Effector memory CD8-positive, alpha-beta T cell (primary cell): ENCODE results near the gene FAM83F.

ENCODE experiments used
- ATAC-seq: fragments of 150-1000 bp; cut with Tn5 transposase; replicated peaks from 2 replicates; pipeline ENCODE4 v1.10.0; 2021; ENCODE audit warnings: mild to moderate bottlenecking, moderate library complexity
- DNase-seq, 3 experiments: peaks; one replicate each; pipeline ENCODE4 v3.0.0; 2021
- H3K27ac Mint-ChIP-seq, 2 donors: one replicate each; pipeline ENCODE4 v1.8.0; 2022; ENCODE audit warnings: mild to moderate bottlenecking in 2 of 2, mixed read lengths in 2 of 2, moderate library complexity in 2 of 2
- H3K27me3 Mint-ChIP-seq, 2 donors: one replicate each; pipeline ENCODE4 v1.8.0; 2022; ENCODE audit warnings: mixed read lengths in 2 of 2
- H3K36me3 Mint-ChIP-seq: one replicate; pipeline ENCODE4 v1.8.0; 2022; ENCODE audit warnings: mild to moderate bottlenecking, moderate library complexity, mixed read lengths; ENCODE audit not compliant: insufficient read depth
- H3K4me1 Mint-ChIP-seq, 2 donors: one replicate each; pipeline ENCODE4 v1.8.0; 2022; ENCODE audit warnings: low read depth in 2 of 2, mixed read lengths in 2 of 2
- H3K4me3 Mint-ChIP-seq, 2 donors: one replicate each; pipeline ENCODE4 v1.8.0; 2022; ENCODE audit warnings: mild to moderate bottlenecking in 2 of 2, mixed read lengths in 2 of 2, moderate library complexity in 2 of 2
- H3K9me3 Mint-ChIP-seq, 2 donors: one replicate each; pipeline ENCODE4 v1.8.0; 2022; ENCODE audit warnings: mixed read lengths in 2 of 2

FAM83F gene

GRCh38 chr22:39973656-39974055 is 21.1 kb upstream of the FAM83F start:
- Mint-ChIP-seq H3K36me3 (peaks cover 51% of the 10 kb centered on the region), H3K9me3 (no peaks in the 10 kb centered on the region), H3K4me3 (no peak overlapping the region), H3K4me1 (peaks cover 2 to 19% of the 10 kb centered on the region in 2 donors), H3K27me3 (no peaks in the 10 kb centered on the region), H3K27ac (peak overlapping the region; percentile 56 to 76)
- ATAC-seq (no peak), DNase-seq (no peak)

- Mint-ChIP-seq H3K4me3 (no peak overlapping the region), H3K27ac (peak overlapping the region; percentile 56 to 76), H3K4me1 (peaks cover 5 to 17% of the 10 kb centered on the region in 2 donors), H3K9me3 (no peaks in the 10 kb centered on the region), H3K36me3 (peaks cover 47% of the 10 kb centered on the region), H3K27me3 (no peaks in the 10 kb centered on the region)
- no peak for ATAC-seq
- no peak for DNase-seq
Measured at GRCh38 chr22:39974065-39974464, 20.7 kb upstream of the FAM83F start.

GRCh38 chr22:39979048-39979447 is 15.7 kb upstream of the FAM83F start:
- Mint-ChIP-seq H3K36me3 (peaks cover 10% of the 10 kb centered on the region), H3K4me1 (peaks cover 10 to 20% of the 10 kb centered on the region in 2 donors), H3K9me3 (no peaks in the 10 kb centered on the region), H3K4me3 (no peak overlapping the region), H3K27ac (peak overlapping the region; percentile 4 to 9), H3K27me3 (no peaks in the 10 kb centered on the region)
- DNase-seq (no peak), ATAC-seq (peak; percentile 44)

- Mint-ChIP-seq H3K27me3 (no peaks in the 10 kb centered on the region), H3K9me3 (no peaks in the 10 kb centered on the region), H3K27ac (peak overlapping the region; percentile 4 to 9), H3K36me3 (peaks cover 10% of the 10 kb centered on the region), H3K4me3 (no peak overlapping the region), H3K4me1 (peaks cover 10 to 20% of the 10 kb centered on the region in 2 donors)
- ATAC-seq (no peak), DNase-seq (no peak)
Measured at GRCh38 chr22:39979458-39979857, 15.3 kb upstream of the FAM83F start.

- no peak overlapping the region for H3K4me3 Mint-ChIP-seq
- ATAC-seq (no peak), DNase-seq (no peak)
- H3K4me1 Mint-ChIP-seq = peaks cover 10 to 21% of the 10 kb centered on the region in 2 donors
- H3K9me3 Mint-ChIP-seq = no peaks in the 10 kb centered on the region
- H3K27me3 Mint-ChIP-seq = no peaks in the 10 kb centered on the region
- H3K27ac Mint-ChIP-seq = peak overlapping the region in 1 of 2 donors; percentile 67
- peaks cover 13% of the 10 kb centered on the region for H3K36me3 Mint-ChIP-seq
Measured at GRCh38 chr22:39980596-39980995, 14.2 kb upstream of the FAM83F start.

GRCh38 chr22:39983346-39983745 is 11.4 kb upstream of the FAM83F start:
- H3K27ac Mint-ChIP-seq = no peak overlapping the region
- peaks cover 5 to 22% of the 10 kb centered on the region in 2 donors for H3K4me1 Mint-ChIP-seq
- H3K9me3 Mint-ChIP-seq = no peaks in the 10 kb centered on the region
- peaks cover 2 to 3% of the 10 kb centered on the region in 2 donors for H3K27me3 Mint-ChIP-seq
- H3K36me3 Mint-ChIP-seq = peaks cover 16% of the 10 kb centered on the region
- no peak for ATAC-seq
- no peak for DNase-seq
- no peak overlapping the region for H3K4me3 Mint-ChIP-seq

- Mint-ChIP-seq H3K36me3 (peaks cover 16% of the 10 kb centered on the region), H3K9me3 (no peaks in the 10 kb centered on the region), H3K4me3 (no peak overlapping the region), H3K27ac (no peak overlapping the region), H3K4me1 (peaks cover 11 to 19% of the 10 kb centered on the region in 2 donors), H3K27me3 (peaks cover 9% of the 10 kb centered on the region in 2 donors)
- no peak for DNase-seq
- ATAC-seq = no peak
Measured at GRCh38 chr22:39984006-39984405, 10.7 kb upstream of the FAM83F start.

GRCh38 chr22:39984746-39985145 is 10.0 kb upstream of the FAM83F start:
- no peak for DNase-seq

GRCh38 chr22:39985383-39986035 is 9.2 kb upstream of the FAM83F start:
- Mint-ChIP-seq H3K36me3 (peaks cover 10% of the 10 kb centered on the region), H3K27ac (no peak overlapping the region), H3K9me3 (no peaks in the 10 kb centered on the region), H3K27me3 (peaks cover 19% of the 10 kb centered on the region in 2 donors), H3K4me3 (no peak overlapping the region), H3K4me1 (peaks cover 6% of the 10 kb centered on the region in 2 donors)
- DNase-seq (no peak), ATAC-seq (no peak)

More at GRCh38 chr22:39984746-39985145, 10.0 kb upstream of the FAM83F start:
- H3K36me3 Mint-ChIP-seq = peaks cover 16% of the 10 kb centered on the region
- no peaks in the 10 kb centered on the region for H3K9me3 Mint-ChIP-seq
- H3K27me3 Mint-ChIP-seq = peaks cover 16 to 17% of the 10 kb centered on the region in 2 donors
- no peak overlapping the region for H3K4me3 Mint-ChIP-seq
- no peak for ATAC-seq
- H3K27ac Mint-ChIP-seq = no peak overlapping the region
- H3K4me1 Mint-ChIP-seq = peaks cover 11 to 13% of the 10 kb centered on the region in 2 donors

- no peak overlapping the region for H3K4me3 Mint-ChIP-seq
- peaks cover 6% of the 10 kb centered on the region for H3K36me3 Mint-ChIP-seq
- peaks cover 41 to 44% of the 10 kb centered on the region in 2 donors for H3K27me3 Mint-ChIP-seq
- DNase-seq (no peak), ATAC-seq (no peak)
- H3K27ac Mint-ChIP-seq = peak overlapping the region; percentile 13 to 79
- no peaks in the 10 kb centered on the region for H3K9me3 Mint-ChIP-seq
- H3K4me1 Mint-ChIP-seq = peaks cover 4 to 6% of the 10 kb centered on the region in 2 donors
Measured at GRCh38 chr22:39988386-39989114, 6.2 kb upstream of the FAM83F start.

GRCh38 chr22:39989633-39990032 is 5.1 kb upstream of the FAM83F start:
- no peak for DNase-seq
- peaks cover 4 to 10% of the 10 kb centered on the region in 2 donors for H3K4me1 Mint-ChIP-seq
- H3K27me3 Mint-ChIP-seq = peaks cover 49 to 52% of the 10 kb centered on the region in 2 donors
- ATAC-seq = no peak
- H3K36me3 Mint-ChIP-seq = peaks cover 10% of the 10 kb centered on the region
- H3K27ac Mint-ChIP-seq = no peak overlapping the region
- no peaks in the 10 kb centered on the region for H3K9me3 Mint-ChIP-seq
- H3K4me3 Mint-ChIP-seq = no peak overlapping the region

- no peaks in the 10 kb centered on the region for H3K9me3 Mint-ChIP-seq
- peaks cover 0 to 10% of the 10 kb centered on the region in 2 donors for H3K4me1 Mint-ChIP-seq
- H3K27me3 Mint-ChIP-seq = peaks cover 51 to 52% of the 10 kb centered on the region in 2 donors
- no peak overlapping the region for H3K27ac Mint-ChIP-seq
- DNase-seq (no peak), ATAC-seq (no peak)
- peaks cover 7% of the 10 kb centered on the region for H3K36me3 Mint-ChIP-seq
- H3K4me3 Mint-ChIP-seq = no peak overlapping the region
Measured at GRCh38 chr22:39990686-39991085, 4.1 kb upstream of the FAM83F start.

GRCh38 chr22:39991159-39991860 is 3.4 kb upstream of the FAM83F start:
- H3K4me1 Mint-ChIP-seq = peaks cover 0 to 10% of the 10 kb centered on the region in 2 donors
- peaks cover 7% of the 10 kb centered on the region for H3K36me3 Mint-ChIP-seq
- DNase-seq = no peak
- no peaks in the 10 kb centered on the region for H3K9me3 Mint-ChIP-seq
- no peak for ATAC-seq
- H3K27ac Mint-ChIP-seq = no peak overlapping the region
- no peak overlapping the region for H3K4me3 Mint-ChIP-seq
- H3K27me3 Mint-ChIP-seq = peaks cover 57 to 58% of the 10 kb centered on the region in 2 donors
